HepG2 (cell line): ENCODE results near the gene PTPRU. TPM values are rescaled to one million over a fixed set of nuclear protein-coding genes. Genes with fewer than 3 reads are reported as not detected.

Experiments
- HNRNPLL ChIP-seq: fragments of 200-400 bp; formaldehyde crosslinking; IDR thresholded peaks from 2 replicates; pipeline ENCODE4 v1.6.1; 2017; ENCODE audit warnings: mild to moderate bottlenecking, low read depth, low read length; ENCODE audit not compliant: poor library complexity, severe bottlenecking
- NKX3-1 ChIP-seq: sonication (generic); formaldehyde crosslinking; IDR thresholded peaks from 2 replicates; pipeline ENCODE4 v1.5.0; 2020; ENCODE audit warnings: missing genetic modification reagents
- polyA plus RNA-seq, 8 experiments: library from polyadenylated mRNA; depleted of rRNA in 3 of 8; stranded (reverse) in 7 of 8; unstranded in 1 of 8; fragments of >200 nt; fragmentation: Illumina TruSeq in 4 of 8; extraction: Trizol in 4 of 8; gene quantifications; 2 replicates each; pipeline versions ENCODE4 v1.2.1 to v1.2.3, GENCODE V29; 2011 to 2016; ENCODE audit warnings: low read depth in 4 of 8, missing spikeins in 1 of 8, mixed read lengths in 1 of 8; ENCODE audit not compliant: insufficient read depth in 1 of 8
- total RNA-seq, 5 experiments: library from RNA; depleted of rRNA; stranded (reverse); fragments of >200 nt; fragmentation: Illumina TruSeq; extraction: Trizol; gene quantifications; 2 replicates each; pipeline ENCODE4 v1.2.3, GENCODE V29; 2016; ENCODE audit warnings: low read depth in 1 of 5
- TF ChIP-seq, protein P1 (sequence below): sonication (generic); formaldehyde crosslinking; IDR thresholded peaks from 2 replicates; pipeline ENCODE4 v1.9.0; 2021; ENCODE audit warnings: missing genetic modification reagents, borderline replicate concordance
- TF ChIP-seq, protein P2 (sequence below): sonication (generic); formaldehyde crosslinking; IDR thresholded peaks from 2 replicates; pipeline ENCODE4 v1.5.1; 2020; ENCODE audit warnings: missing genetic modification reagents, mild to moderate bottlenecking, borderline replicate concordance
- TF ChIP-seq, protein P3 (sequence below): sonication (generic); formaldehyde crosslinking; IDR thresholded peaks from 2 replicates; pipeline ENCODE4 v1.4.0; 2020; ENCODE audit warnings: missing genetic modification reagents; ENCODE audit errors: not compliant biosample characterization

Gene PTPRU
- total and polyA plus RNA-seq, 2 of the 13 experiments (the other 11 are each of a cell fraction or from before 2014, with no cell fraction given), result 21.6 to 22.3 TPM

DNA sequence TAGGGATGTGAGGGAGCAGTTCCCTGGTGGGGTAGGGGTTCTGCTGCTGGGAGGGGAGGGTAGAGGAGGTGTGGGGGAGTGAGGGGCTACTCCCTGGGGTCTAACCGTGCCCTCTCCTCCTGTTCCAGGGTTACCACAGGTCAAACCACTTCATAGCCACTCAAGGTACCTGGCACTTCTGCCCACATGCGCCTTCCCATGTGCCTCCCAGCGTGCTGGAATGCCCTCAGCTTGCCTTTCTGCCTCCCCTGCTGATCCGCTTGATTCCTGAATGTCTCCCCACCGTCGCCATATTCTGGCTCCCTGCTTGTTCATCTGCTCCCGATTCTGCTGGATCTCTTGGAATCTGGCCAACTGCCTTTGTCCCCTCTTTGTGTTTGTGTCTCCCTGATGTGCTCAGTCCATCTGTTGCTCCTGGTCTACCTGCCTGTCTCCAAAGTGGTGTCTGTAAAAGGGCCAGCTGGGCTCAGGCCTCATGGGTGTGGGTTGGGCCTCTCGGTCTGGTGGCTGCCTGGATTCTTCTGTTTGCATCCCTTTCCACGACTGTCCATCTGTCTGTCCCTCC lies 74.4 kb downstream of the PTPRU start (continued):
- TF ChIP-seq, protein P1, sequence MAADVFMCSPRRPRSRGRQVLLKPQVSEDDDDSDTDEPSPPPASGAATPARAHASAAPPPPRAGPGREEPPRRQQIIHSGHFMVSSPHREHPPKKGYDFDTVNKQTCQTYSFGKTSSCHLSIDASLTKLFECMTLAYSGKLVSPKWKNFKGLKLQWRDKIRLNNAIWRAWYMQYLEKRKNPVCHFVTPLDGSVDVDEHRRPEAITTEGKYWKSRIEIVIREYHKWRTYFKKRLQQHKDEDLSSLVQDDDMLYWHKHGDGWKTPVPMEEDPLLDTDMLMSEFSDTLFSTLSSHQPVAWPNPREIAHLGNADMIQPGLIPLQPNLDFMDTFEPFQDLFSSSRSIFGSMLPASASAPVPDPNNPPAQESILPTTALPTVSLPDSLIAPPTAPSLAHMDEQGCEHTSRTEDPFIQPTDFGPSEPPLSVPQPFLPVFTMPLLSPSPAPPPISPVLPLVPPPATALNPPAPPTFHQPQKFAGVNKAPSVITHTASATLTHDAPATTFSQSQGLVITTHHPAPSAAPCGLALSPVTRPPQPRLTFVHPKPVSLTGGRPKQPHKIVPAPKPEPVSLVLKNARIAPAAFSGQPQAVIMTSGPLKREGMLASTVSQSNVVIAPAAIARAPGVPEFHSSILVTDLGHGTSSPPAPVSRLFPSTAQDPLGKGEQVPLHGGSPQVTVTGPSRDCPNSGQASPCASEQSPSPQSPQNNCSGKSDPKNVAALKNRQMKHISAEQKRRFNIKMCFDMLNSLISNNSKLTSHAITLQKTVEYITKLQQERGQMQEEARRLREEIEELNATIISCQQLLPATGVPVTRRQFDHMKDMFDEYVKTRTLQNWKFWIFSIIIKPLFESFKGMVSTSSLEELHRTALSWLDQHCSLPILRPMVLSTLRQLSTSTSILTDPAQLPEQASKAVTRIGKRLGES (CRISPR knock-in tag), result no peak
- TF ChIP-seq HNRNPLL (no peak), NKX3-1 (no peak)
- TF ChIP-seq, protein P2, sequence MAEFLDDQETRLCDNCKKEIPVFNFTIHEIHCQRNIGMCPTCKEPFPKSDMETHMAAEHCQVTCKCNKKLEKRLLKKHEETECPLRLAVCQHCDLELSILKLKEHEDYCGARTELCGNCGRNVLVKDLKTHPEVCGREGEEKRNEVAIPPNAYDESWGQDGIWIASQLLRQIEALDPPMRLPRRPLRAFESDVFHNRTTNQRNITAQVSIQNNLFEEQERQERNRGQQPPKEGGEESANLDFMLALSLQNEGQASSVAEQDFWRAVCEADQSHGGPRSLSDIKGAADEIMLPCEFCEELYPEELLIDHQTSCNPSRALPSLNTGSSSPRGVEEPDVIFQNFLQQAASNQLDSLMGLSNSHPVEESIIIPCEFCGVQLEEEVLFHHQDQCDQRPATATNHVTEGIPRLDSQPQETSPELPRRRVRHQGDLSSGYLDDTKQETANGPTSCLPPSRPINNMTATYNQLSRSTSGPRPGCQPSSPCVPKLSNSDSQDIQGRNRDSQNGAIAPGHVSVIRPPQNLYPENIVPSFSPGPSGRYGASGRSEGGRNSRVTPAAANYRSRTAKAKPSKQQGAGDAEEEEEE (CRISPR knock-in tag), result no peak
- TF ChIP-seq, protein P3, sequence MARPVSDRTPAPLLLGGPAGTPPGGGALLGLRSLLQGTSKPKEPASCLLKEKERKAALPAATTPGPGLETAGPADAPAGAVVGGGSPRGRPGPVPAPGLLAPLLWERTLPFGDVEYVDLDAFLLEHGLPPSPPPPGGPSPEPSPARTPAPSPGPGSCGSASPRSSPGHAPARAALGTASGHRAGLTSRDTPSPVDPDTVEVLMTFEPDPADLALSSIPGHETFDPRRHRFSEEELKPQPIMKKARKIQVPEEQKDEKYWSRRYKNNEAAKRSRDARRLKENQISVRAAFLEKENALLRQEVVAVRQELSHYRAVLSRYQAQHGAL (CRISPR knock-in tag), result no peak
